H1 (cell line): ENCODE results near the gene GALNT6. TPM values are rescaled to one million over a fixed set of nuclear protein-coding genes. Genes with fewer than 3 reads are reported as not detected.

Source experiments
- CBX5 ChIP-seq: fragments of 300-800, 300-1000 bp; sonication (generic); IDR thresholded peaks from 2 replicates; pipeline ENCODE4 v1.7.1; 2016; ENCODE audit warnings: antibody characterized with exemption, low read length, low read depth
- CTCF ChIP-seq, 3 experiments: IDR thresholded peaks; 1 replicate in 2 of 3; 2 replicates in 1 of 3; pipeline versions ENCODE4 v1.5.1 to v1.6.1; 2011; ENCODE audit warnings: low read length in 3 of 3, mild to moderate bottlenecking in 3 of 3, inconsistent platforms in 2 of 3, low read depth in 1 of 3, moderate library complexity in 1 of 3; ENCODE audit not compliant: insufficient read depth in 1 of 3; ENCODE audit errors: control extremely low read depth in 1 of 3
- POLR2AphosphoS5 ChIP-seq: IDR thresholded peaks from 2 replicates; pipeline ENCODE4 v1.6.1; 2011; ENCODE audit warnings: low read depth, low read length
- polyA plus RNA-seq, 7 experiments: library from polyadenylated mRNA; depleted of rRNA in 3 of 7; stranded (reverse) in 5 of 7; unstranded in 2 of 7; fragments of >200 nt in 5 of 7; fragments of 200-250 nt in 2 of 7; gene quantifications; 1 replicate in 5 of 7; 2 replicates in 1 of 7; 4 replicates in 1 of 7; pipeline versions ENCODE4 v1.2.1 to v1.2.3, GENCODE V29; 2011 to 2013; ENCODE audit warnings: missing spikeins in 2 of 7, mixed read lengths in 2 of 7
- total RNA-seq: library from RNA; stranded (reverse); fragmentation: NEBNext Ultra II Directional; extraction: Animal tissue kit (Norgen Biotek cat#: 25700); gene quantifications from 2 replicates; pipeline ENCODE4 v1.2.1, GENCODE V29; 2021

Gene GALNT6
- total and polyA plus RNA-seq, 2 of the 8 experiments (the other 6 are each of a cell fraction or from before 2014, with no cell fraction given), result 5.8 to 10.7 TPM

DNA sequence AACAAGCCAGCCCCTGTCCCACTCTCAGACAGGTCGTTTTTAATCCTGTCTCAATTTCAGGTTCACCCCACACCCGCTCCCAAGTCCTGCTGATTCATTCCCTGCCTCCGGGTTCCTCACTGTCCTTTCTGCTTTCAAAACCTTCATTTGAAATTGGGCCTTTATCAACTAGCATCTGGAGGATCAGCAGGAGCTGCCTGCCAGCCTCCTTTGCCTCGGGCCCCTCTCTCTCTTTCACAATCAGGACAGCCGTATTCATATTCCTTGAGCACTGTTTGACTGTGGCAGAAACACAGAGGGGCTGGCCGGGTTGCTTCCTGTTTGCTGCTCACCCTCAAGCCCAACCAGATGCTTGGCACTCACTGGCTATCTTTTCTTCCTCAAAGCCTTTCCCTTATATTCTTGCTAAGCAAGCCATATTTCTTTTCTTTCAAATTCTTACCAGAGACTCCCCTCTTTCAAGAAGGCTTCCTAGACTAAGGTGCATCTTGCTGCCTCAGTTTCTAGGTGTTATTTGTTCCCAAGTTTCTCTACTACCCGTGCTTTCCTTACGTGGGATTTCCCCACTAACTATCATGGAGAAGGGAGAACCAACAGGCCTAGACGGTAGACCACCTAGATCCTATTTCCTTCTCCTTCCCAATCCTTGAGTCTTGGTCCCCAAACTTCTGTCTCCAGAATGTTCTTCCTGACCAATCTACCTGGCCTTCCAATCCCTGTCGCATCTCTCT, 3.0 kb downstream of the GALNT6 start (continued):
- TF ChIP-seq CTCF (IDR thresholded peaks at IDR 0.05; ENCODE audit: control extremely low read depth in 1 of 3, insufficient read depth in 1 of 3, low read depth in 1 of 3, low read length in 3 of 3), result no peak
- TF ChIP-seq POLR2AphosphoS5, result no peak
- TF ChIP-seq CBX5, result no peak
